UCSD-AML1 (cell line): Measurements from ENCODE around the gene BCL11A.
"Not testable (repeated sequence)": the region's sequence is repeated elsewhere in the genome, so short reads cannot be mapped to it uniquely, and the experiment has no call there.

ENCODE experiments used
- DNase-seq: peaks from one replicate; lab custom pipeline; 2025; ENCODE audit not compliant: unreplicated experiment; lab: John Stamatoyannopoulos, UW

BCL11A gene

DNA sequence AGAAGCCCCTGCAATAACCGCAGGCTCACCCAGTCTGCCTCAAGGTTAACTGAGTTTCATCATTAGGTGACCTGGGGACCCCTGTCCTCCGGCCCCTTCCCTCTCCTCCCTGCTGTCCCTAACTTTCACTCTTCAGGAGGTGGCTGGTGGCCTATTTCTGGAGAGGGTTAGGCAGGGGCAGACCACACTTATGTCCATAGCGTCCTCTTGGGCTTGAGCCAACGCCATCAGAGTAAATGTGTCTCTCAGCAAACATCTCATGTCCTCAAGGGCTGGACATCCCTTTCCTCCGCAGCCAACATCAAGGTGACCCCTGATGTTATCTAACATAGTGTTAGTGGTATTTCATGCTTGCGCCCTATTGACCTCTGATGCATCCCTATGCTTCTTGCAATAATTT lies 114.8 kb downstream of the BCL11A start:
- DNase-seq: no peak

DNA sequence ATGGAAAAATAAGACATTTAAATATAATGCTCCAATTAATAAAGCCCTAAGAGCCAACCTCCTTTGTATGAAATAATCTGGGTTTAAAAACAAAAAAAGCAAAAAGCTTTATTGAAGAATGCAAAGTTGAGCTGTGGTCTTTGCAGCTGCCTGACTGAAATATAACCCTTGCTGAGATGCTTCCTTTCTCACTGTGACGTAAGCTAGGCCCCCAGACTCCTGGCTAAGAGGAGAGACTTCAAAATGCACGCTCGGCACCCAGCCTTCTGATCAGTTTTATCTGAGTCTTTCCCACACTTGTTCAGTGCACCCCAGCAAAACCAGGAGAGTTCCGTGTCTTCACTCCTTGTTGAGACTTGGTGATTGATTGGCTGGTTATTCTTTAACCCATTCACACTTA lies 115.3 kb downstream of the BCL11A start:
- no peak for DNase-seq

DNA sequence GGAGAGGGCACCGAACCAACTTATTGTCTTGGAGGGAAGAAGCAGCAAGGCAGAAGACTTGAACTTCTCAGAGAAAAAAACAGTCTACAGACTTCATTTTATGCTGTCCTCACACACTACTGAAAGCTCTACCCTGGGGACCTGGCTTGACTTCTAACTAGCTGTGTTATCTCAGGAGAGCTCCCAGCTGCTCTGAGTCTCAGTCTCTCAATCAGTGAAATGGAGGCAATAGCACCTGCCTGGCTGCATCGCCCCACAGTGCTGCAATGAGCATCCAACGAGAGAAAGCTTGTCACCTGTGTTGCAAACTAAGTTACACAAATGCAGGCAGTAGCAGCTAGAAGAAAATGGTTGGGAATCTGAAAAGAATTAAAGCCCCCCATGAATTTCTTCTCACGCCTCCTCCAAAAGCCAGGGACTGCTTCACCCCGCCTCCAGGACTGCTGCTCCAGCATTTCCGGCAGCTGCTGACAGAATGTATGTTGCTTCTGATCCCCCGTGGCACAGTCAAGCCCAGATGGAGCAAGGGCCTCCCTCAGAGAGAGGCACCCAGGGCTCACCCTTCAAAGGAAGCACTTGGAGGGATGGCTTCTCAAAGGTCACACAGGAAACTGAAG lies 116.3 kb downstream of the BCL11A start:
- DNase-seq: no peak

DNA sequence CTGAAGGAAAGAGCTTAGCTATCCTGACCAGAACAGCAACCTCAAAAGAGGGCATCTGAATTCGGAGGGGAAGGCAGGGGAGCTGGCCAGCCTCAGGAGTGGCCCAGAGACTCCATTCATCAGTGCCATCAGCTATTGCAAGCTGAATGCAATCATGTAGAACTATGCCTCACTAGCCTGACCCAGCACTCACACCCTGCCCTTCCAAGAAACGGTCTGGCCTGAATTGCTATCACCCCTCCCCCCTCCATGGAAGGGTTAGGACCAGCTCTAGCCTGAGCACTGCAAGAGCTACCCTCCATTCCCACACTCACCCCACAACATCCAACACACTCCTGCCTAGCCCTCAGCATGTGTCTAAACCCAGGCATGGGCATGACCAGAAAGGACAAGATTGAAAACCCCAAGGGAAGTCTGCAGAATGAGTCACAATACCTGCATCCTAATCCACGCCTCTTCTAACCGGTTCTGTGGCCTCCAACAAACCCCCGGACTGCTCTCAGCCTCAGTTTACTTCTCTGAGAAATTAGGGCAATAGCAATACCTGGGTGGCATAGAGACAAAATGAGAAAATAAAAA lies 120.3 kb downstream of the BCL11A start:
- no peak for DNase-seq

DNA sequence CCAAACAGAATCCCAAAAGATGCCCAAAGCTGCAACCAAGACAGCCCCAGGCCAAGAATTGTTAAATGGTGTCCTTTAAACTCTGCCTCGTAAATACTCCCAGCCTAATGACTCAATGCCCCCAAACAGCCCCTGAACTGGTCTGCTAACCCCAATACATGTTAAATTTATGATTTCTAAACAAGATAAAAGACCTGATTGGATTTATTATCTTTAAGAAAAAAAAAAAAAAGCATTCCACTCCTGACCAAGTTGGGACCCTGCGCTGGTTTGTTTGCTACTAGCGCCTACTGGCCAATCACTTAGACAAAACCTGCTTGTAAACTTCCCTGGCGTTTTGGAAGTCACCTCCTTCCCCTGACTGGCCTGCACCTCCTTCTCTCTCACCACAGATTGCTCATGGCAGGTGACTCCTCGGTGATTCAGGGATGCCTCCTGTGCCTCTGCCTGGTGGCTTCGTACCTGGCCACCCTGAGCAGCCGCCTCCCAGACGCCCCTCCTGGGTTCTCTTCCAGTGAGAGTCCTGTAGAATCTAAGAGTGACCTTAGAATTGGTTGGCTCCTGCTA lies 121.3 kb downstream of the BCL11A start:
- no peak for DNase-seq

DNA sequence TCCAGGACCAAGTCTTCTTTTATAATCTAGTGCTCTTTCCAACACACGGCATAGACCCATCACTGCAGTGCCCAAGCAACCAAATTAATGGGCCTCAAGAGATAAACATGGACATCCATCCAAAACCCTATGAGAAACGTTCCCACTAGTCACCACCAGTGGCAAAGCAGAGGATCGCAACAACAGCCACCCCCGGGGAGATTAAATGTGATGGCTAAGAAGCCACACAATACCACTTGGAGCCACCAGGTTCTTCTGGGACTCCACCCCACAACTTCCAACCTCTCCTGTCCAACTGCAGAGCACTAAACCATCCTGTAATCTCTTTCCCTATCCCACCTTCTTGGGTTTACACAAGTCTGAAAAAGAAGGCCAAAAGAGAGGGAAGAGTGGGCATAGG lies 123.8 kb downstream of the BCL11A start:
- DNase-seq: no peak

DNA sequence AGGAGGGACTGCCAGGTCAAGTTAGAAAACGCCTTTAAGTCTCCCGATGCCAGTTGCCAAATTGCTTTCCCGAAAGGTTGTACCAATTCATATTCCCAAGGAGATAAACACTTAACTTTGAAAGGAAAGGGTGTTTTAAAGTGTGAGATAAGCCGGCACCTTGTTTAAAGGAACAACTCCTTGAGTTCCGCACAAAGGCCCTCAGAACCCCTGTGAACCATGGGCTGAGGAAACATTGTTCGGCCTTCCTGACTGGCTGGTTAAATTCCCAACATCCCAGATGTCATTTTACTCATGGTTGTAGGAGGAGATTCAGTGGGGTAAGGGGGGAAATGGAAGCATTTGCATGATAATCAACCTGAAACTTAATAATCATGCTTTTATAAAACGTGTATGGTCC lies 126.6 kb downstream of the BCL11A start:
- DNase-seq: no peak

DNA sequence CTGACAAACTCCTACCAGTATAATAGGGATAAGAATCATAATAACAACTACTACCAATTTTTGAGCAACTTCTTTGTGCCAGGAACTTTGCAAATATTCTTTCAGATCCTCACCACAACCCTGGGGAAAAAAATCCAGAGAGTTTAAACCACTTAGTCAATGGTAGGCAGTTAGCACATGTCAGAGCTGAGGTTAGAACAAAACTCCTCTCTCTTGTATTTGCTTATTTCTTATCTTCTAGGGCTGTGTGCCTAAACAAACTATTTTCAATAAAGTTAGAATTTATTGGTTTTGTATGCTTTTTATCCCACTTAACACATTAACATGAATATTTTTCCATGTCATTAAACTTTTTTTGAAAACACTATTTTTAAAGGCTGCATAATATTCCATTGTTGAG lies 127.1 kb downstream of the BCL11A start:
- no peak for DNase-seq

DNA sequence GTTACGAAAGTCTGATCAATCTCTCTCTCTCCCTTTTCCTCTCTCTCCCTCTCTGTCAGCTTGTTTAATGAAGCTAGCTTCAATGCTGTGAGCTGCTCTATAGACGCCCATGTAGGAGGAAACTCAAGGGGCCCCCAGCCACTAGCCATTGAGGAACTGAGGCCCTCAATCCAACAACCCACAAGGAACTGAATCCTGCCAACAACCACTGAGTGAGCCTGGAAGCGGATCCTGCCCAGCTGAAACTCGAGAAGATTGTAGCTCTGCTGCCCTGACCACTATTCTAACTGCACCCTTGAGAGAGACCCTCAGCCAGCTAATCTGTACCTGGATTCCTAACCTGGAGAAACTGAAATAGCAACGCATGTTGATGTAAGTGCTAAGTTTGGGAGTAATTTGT lies 129.2 kb downstream of the BCL11A start:
- DNase-seq: no peak

DNA sequence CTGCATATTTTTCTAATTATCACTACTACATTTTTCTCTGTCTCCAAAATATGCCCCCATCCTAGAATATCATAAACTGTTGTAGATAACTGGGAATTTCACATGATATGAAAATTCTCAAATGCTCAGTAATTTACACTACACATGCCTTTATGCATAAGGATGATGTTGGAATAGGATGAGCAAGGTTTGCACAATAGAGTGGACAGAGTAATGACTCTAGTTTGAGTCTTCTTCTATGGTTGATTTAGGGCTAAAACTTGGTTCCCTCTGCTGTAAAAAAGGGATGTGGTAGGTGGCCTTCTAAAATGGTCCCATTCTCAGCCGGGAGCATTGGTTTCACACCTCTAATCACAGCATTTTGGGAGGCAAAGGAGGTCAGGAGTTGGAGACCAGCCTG lies 129.9 kb downstream of the BCL11A start:
- DNase-seq: no peak

DNA sequence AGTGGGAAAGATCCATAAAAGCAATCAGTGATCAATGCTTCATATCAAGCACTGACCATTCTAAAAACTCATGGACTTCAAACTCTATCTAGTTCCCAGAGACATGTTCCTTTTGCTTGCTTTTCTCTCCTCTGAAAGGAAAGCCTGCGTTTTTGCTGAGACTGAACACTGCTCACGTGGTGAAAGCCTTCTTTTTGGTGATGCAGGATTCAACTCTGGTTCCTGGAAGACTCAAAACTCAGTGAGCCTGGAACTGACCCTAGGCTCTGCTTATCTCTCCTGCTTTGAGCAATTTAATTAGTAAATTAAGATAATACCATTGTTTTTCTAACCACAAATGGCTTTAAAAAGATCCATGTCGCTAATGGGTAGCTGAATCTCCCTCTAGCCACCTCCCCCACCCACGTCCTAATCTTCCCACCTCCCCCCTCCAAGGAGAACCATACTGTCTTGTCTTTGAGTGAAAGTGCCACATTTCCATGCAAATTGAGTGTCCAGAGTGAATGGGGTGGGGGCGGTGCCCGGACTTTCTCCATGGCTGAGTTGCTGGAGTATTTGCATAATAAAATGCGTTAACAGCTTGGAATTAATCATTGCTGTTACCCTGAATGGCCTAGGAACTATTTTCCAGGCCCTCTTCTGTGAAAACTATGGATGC lies 130.5 kb downstream of the BCL11A start:
- no peak for DNase-seq

DNA sequence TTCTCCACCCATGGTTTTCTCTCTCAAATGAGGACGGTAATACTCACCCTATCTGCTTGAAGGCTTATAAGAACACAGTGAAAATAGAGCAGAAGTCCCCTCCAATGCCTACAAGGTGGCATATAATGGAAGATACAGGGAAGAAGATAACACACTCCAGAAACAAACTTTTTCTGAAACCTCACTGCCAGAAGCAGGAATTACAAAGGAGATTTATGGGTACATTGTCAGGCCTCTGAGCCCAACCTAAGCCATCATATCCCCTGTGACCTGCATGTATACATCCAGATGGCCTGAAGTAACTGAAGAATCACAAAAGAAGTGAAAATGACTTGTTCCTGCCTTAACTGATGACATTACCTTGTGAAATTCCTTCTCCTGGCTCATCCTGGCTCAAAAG lies 136.2 kb downstream of the BCL11A start:
- not testable (repeated sequence) for DNase-seq

DNA sequence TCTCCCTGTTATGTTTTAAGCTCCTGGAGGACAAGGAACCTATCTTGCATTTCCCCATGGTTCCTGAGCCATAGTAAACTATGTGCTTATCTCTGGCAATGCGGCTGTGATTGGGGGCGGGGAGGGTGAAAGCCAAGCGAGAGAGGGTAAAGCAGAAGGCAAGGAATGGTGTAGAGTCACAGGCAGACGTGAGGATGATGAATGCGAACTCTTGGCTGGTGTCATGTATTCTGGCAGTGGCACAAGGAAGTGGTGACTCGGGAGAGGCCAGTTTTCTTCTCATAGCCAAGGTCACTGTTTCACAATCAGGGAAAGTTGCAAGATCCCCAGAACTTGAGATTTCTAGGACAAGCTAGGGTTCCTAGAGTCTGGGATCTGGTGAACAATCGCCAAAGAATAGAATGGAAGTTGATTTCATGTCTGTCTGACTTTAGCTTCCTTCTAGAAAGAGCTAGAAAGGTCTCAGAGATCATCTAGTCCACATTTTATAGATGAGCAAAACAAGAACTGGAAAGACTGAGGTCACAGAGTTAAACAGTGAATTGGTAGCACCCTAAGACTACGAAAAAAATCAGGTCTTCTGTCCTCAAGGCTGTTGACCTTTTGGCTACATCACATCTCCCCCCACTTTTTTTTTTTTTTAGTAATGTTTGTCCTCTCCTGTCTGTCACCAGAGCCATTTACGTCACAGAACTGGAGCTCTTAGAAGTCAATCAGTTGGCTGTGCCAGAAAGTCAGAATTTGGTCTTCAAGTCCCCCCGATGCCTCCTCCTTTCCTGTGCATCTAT lies 137.0 kb downstream of the BCL11A start:
- no peak for DNase-seq

DNA sequence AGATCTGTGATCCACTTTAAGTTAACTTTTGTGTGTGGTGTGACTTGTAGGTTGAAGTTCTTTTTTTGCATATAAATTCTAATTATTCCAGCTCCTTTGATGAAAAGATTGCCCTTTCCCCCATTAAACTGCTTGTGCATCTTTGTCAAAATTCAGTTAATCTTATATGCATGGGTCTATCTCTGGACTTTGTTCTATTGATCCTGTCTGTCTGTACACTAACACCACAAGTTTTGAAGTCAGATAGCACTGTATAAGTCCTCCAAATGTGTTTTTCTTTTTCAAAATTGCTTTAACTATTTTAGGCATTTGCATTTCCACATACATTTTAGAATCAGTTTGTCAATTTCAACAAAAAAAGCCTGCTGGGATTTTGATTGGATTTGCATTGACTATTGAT lies 137.6 kb downstream of the BCL11A start:
- DNase-seq: no peak

DNA sequence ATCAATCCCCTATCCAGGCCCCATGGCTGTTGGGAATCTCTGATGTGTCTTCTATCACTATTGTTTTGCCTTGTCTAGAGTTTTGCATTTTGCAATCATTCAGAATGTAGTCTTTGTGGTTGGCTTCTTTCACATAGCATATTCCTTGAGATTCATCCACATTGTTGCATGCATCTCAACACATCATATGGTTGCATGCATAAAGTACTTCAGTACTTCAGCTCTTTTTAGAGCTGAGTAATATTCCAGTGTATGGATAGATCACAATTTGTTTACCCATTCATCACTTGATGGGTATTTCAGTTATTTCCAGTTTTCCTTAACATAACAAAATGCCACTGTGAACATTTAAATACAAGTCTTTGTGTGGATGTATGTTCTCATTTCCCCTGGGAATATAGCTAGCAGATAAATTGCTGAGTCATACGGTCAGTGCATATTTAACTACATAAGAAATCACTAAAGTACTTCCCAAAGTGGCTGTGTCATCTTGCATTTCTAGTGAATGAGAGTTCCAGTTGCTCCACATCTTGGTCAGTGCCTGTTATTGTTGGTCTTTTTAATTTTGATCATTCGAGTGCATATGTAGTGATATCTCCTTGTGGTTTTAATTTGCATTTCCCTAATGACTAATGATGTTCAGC lies 138.8 kb downstream of the BCL11A start:
- no peak for DNase-seq

DNA sequence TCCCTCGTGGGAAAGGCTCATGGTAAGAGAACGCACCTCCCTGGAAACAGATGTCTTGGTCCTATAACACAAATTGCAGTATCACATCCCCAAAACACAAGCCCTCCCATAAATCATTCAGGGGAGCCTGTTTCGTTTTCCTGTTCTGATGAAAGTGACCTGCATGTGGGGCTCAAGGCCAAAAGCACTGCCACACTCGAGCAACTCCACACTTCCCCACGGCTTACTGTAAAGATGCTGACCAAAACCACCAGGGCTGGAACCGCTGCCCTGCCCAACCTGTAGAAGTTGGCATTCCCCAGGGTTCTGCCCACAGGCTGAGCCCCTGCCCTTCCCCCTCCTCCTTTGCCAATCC lies 139.7 kb downstream of the BCL11A start:
- DNase-seq: no peak

DNA sequence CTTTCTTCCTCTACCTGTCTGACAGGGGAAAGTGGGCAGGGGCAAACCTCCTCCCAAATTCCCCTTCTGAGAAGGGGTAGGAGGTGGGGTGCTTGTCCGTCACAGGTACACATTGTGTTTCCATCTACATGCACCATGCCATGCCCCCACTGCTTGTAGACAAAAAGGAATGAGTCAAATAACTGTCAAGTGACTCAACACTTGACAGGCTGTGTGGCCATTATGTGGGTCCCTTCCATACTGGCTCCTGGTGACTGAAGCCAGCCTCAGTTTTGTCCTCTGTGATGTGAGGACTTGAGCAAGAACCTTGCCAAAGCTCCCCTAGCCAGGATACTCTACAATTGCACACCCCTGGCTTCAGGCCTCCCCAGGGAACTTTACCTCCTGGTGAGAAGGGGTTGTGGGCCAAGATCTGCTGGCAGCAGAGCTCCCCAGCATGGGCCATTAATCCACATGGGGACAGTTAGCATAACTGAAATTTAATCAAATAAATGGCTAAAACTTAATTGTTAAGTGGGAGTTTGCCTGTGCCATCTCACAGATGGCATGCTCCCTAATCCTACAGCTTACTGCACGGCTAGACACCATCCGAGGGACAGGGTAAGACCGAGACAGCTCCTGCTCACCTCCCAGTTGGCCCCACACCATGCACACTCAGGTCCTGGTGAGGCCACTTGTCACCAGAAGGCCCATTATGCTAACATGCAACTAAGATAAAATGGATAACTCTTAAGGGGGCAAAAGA lies 140.2 kb downstream of the BCL11A start:
- DNase-seq: no peak

DNA sequence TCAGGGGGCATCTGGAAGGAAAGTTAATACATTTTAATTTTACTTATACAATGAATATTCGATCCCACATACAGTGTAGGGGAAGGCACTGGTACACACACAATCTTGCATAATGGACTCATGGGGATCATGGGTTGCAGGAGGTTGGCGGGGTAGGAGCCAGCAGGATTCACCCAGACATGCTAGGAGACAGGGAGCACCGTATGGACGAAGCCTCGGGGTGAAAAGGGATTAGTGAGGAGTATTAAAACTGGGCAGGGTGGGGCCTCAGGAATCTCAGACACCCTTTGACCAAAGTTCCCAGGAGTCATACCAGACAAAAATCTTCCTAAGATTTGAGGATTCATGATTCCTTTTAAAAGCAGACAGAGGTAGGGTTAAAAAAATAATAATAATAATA lies 140.8 kb downstream of the BCL11A start:
- DNase-seq: no peak

DNA sequence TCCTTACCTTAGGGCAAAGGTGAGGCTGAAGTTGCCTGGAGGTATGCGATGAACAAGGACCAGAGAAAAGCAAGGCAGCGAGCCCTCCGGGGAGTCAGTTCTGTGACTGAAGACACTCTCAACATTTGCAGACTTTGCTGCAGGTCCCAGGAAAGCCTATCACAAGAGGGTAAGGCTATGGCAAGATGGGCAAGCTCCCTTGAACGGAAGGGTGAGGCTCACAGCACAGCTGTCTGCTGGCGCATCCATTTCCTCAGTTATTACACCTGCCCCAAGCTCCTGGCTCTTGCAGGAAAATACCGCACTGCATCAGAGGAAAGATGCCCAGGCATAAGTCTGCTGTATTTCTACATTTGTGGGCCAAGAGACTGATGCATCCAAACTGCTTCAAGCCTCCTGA lies 141.4 kb downstream of the BCL11A start:
- DNase-seq: no peak

DNA sequence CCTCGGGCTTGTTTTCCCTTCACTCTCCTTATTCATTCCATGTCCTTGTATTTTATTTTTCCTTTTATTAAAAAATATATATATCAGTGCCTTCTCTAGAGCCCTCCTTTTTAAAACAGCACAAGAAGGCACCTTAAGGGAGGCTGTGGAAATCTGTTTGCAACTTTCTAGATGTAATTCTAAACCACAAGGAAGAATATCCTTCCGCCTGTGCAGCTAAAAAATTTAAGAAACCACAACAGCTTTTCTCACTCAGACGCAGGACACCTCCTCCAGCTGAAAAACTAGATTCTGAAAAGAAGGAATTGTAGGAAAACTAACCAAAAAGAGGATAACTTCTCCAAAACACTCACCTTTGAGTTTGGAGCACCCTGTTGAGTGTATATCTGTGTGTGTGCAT lies 142.2 kb downstream of the BCL11A start:
- DNase-seq: no peak
